ENCODE data around the gene BACH2.
"Not testable (repeated sequence)": the region's sequence is repeated elsewhere in the genome, so short reads cannot be mapped to it uniquely, and the experiment has no call there.

The BACH2 gene

GRCh38 chr6:90216072-90216977, 80.3 kb downstream of the BACH2 start:
- no peak for TF ChIP-seq CTCF (IDR thresholded peaks at IDR 0.05; ENCODE audit: control insufficient read depth, insufficient read depth, low read depth, low read length, missing control alignments)
- no peak overlapping the region for H3K4me3 ChIP-seq (ENCODE audit: control insufficient read depth, low read depth, low read length)
- no peak for DNase-seq (ENCODE audit: low read depth)

GRCh38 chr6:90214966-90215365, 81.7 kb downstream of the BACH2 start:
- DNase-seq (ENCODE audit: low read depth), result no peak
- H3K4me3 ChIP-seq (ENCODE audit: control insufficient read depth, low read depth, low read length), result no peak overlapping the region
- TF ChIP-seq CTCF (IDR thresholded peaks at IDR 0.05; ENCODE audit: control insufficient read depth, insufficient read depth, low read depth, low read length, missing control alignments), result no peak

DNA sequence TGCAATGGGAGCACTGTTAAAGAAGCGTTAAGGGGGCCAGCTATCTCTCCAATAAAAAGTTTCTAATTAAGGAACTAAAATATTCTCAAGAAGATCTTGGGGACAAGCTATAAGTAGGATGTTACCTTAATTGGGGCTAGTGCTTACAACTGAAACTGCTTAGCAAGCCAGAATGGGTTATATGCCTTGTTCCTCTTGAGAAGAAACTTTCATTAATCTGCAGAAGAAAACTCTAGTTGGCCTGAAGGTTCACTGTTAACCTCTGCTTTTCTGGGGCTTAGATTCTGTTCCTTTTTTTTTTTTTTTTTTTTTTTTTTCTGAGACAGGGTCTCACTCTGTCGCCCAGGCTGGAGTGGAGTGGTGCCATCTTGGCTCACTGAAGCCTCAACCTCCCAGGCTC, 82.2 kb downstream of the BACH2 start:
- DNase-seq (ENCODE audit: low read depth), result no peak

GRCh38 chr6:90212274-90212673, 84.4 kb downstream of the BACH2 start:
- no peak overlapping the region for H3K4me3 ChIP-seq (ENCODE audit: control insufficient read depth, low read depth, low read length)
- TF ChIP-seq CTCF (IDR thresholded peaks at IDR 0.05; ENCODE audit: control insufficient read depth, insufficient read depth, low read depth, low read length, missing control alignments), result no peak
- DNase-seq (ENCODE audit: low read depth), result no peak

More for the DNA sequence above, 82.2 kb downstream of the BACH2 start:
- H3K4me3 ChIP-seq (ENCODE audit: control insufficient read depth, low read depth, low read length), result no peak overlapping the region
- TF ChIP-seq CTCF (IDR thresholded peaks at IDR 0.05; ENCODE audit: control insufficient read depth, insufficient read depth, low read depth, low read length, missing control alignments), result no peak

DNA sequence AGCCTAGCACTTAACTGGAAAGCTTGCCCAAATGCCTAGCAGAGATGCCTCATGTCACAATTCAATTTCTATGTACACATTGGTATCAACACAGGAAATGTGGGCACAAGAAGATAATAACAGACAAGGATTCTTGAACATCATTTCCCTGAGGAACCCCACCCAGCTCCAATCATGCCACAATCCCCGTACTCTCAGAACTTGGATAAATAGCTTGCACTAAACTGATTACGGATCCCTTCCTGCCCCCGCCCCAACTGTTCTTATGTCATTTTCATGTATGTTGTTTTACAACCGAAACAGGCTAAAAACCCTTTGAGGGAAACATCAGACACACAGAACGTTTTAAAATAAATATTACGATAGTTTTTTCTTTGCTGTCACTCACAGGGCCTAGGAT, 87.1 kb downstream of the BACH2 start:
- no peak for TF ChIP-seq CTCF (IDR thresholded peaks at IDR 0.05; ENCODE audit: control insufficient read depth, insufficient read depth, low read depth, low read length, missing control alignments)
- no peak for DNase-seq (ENCODE audit: low read depth)
- no peak overlapping the region for H3K4me3 ChIP-seq (ENCODE audit: control insufficient read depth, low read depth, low read length)

DNA sequence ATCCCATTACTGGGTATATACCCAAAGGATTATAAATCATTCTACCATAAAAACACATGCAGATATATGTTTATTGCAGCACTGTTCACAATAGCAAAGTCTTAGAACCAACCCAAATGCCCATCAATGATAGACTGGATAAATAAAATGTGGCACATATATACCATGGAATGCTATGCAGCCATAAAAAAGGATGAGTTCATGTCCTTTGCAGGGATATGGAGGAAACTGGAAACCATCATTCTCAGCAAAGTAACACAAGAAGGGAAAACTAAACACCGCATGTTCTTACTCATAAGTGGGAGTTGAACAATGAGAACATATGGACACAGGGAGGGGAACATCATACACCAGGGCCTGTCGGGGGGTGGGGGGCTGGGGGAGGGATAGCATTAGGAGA, 88.0 kb downstream of the BACH2 start:
- H3K4me3 ChIP-seq (ENCODE audit: control insufficient read depth, low read depth, low read length); DNase-seq (ENCODE audit: low read depth): not testable (repeated sequence)

DNA sequence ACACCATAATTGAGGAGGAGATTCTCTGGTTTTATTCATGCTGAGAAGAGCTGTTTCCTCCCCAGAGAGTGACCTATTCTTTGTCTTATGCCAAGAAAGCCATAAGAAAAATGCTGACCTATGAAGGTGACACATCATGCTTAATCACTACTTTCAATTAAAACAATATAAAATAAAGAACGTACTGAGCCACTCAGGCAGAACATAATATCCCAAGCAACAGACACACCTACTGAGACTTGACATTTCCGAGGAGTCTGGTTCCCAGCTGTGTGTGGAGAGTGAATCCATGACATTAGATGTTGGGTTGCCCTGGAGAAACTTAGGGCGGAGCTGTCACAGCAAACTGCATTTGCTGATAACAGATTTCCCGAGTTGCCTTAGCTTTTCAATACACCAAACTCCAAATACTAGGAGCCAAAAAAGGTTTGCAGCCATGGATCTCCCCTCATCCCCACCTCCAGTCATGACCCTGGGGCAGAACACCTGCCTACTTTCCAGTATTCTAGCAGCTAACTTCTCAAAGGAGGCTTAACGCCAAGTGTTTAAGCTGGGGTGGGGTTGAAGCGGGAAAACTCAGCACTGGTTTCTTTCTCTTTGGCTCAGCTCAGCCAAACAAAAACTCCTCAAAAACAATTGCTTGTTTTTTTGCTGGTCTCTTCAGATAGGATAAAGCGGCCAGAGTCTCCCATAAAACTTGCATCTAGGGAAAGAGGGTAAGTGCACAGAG, 92.2 kb downstream of the BACH2 start:
- H3K4me3 ChIP-seq (ENCODE audit: control insufficient read depth, low read depth, low read length), result no peak overlapping the region
- DNase-seq (ENCODE audit: low read depth), result no peak
- TF ChIP-seq CTCF (IDR thresholded peaks at IDR 0.05; ENCODE audit: control insufficient read depth, insufficient read depth, low read depth, low read length, missing control alignments), result no peak

Measured in AG09309 (cell line).